ENCODE measurements around the gene TRIM66.

GRCh38 chr11:8650401-8650990 lies 32.0 kb downstream of the TRIM66 start:
- TF ChIP-seq JUND (IDR thresholded peaks at IDR 0.05; ENCODE audit: low read length) (no peak), POLR2AphosphoS5 (IDR thresholded peaks at IDR 0.05; ENCODE audit: low read depth, low read length) (no peak), JUN (IDR thresholded peaks at IDR 0.05; ENCODE audit: low read depth, low read length) (no peak), SP1 (IDR thresholded peaks at IDR 0.05; ENCODE audit: low read depth, low read length) (no peak), HDAC6 (IDR thresholded peaks at IDR 0.05; ENCODE audit: low read depth, low read length) (no peak)
- TF ChIP-seq, protein P1, sequence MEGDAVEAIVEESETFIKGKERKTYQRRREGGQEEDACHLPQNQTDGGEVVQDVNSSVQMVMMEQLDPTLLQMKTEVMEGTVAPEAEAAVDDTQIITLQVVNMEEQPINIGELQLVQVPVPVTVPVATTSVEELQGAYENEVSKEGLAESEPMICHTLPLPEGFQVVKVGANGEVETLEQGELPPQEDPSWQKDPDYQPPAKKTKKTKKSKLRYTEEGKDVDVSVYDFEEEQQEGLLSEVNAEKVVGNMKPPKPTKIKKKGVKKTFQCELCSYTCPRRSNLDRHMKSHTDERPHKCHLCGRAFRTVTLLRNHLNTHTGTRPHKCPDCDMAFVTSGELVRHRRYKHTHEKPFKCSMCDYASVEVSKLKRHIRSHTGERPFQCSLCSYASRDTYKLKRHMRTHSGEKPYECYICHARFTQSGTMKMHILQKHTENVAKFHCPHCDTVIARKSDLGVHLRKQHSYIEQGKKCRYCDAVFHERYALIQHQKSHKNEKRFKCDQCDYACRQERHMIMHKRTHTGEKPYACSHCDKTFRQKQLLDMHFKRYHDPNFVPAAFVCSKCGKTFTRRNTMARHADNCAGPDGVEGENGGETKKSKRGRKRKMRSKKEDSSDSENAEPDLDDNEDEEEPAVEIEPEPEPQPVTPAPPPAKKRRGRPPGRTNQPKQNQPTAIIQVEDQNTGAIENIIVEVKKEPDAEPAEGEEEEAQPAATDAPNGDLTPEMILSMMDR (IDR thresholded peaks at IDR 0.05; ENCODE audit: control extremely low read depth in 1 of 3, insufficient read depth in 1 of 3, low read depth in 1 of 3, low read length in 3 of 3), result no peak
